HEK293 (cell line): Measurements from ENCODE around the gene BCL11A.

ENCODE experiments used
- CTCF ChIA-PET: fragments of 350-600 bp; formaldehyde crosslinking; extraction: SDS; loops from one replicate; lab custom pipeline; 2021; ENCODE audit warnings: antibody characterized with exemption; lab: Yijun Ruan, JAX
- POLR2A ChIA-PET: fragments of 300-600 bp; formaldehyde crosslinking; extraction: SDS; loops from one replicate; lab custom pipeline; 2020; ENCODE audit warnings: antibody characterized with exemption, inconsistent platforms; lab: Yijun Ruan, JAX
- H3K27ac ChIP-seq: fragments of 200-500 bp; sonication (Bioruptor generic); 2 replicates; pipeline ENCODE4 v1.5.1; 2014; ENCODE audit warnings: low read depth, low read length, control low read depth, inconsistent platforms; ENCODE audit errors: extremely low read depth
- H3K36me3 ChIP-seq, 2 experiments: fragments of 200-500 bp in 1 of 2; sonication (Bioruptor generic) in 1 of 2; 1 replicate in 1 of 2; 2 replicates in 1 of 2; pipeline ENCODE4 v1.5.1; 2014 to 2017; ENCODE audit warnings: inconsistent platforms in 2 of 2, low read length in 2 of 2; ENCODE audit not compliant: control insufficient read depth in 2 of 2, insufficient read depth in 1 of 2
- H3K4me1 ChIP-seq: fragments of 200-500 bp; sonication (Bioruptor generic); 2 replicates; pipeline ENCODE4 v1.5.1; 2014; ENCODE audit warnings: mild to moderate bottlenecking, low read length, inconsistent platforms; ENCODE audit not compliant: control insufficient read depth, insufficient read depth
- H3K4me3 ChIP-seq: 2 replicates; pipeline ENCODE4 v1.5.1; 2011; ENCODE audit warnings: low read depth, mild to moderate bottlenecking, control low read depth, low read length, moderate library complexity
- H3K9me3 ChIP-seq: fragments of 200-500 bp; sonication (Bioruptor generic); 2 replicates; pipeline ENCODE4 v1.5.1; 2014; ENCODE audit warnings: low read depth, low read length, inconsistent platforms; ENCODE audit not compliant: control insufficient read depth, insufficient read depth
- HOXC10 ChIP-seq: sonication (generic); formaldehyde crosslinking; IDR thresholded peaks from 2 replicates; pipeline ENCODE4 v1.8.1; 2023; ENCODE audit warnings: mild to moderate bottlenecking, missing genetic modification reagents
- RBAK ChIP-seq: fragments of 450-650 bp; formaldehyde crosslinking; IDR thresholded peaks from 2 replicates; pipeline ENCODE4 v1.5.1; 2016; ENCODE audit warnings: missing biosample characterization, missing genetic modification characterization
- SCRT1 ChIP-seq: fragments of 450-650 bp; formaldehyde crosslinking; IDR thresholded peaks from 2 replicates; pipeline ENCODE4 v1.5.1; 2016; ENCODE audit warnings: missing biosample characterization, missing genetic modification characterization, borderline replicate concordance
- SETDB1 ChIP-seq: IDR thresholded peaks from one replicate; pipeline ENCODE4 v1.6.1; 2017; ENCODE audit warnings: mild to moderate bottlenecking, low read length, moderate library complexity, mixed read lengths; ENCODE audit not compliant: insufficient read length
- ZBTB20 ChIP-seq: fragments of 450-650 bp; formaldehyde crosslinking; IDR thresholded peaks from 2 replicates; pipeline ENCODE4 v1.5.1; 2016; ENCODE audit warnings: missing biosample characterization, missing genetic modification characterization
- ZBTB48 ChIP-seq: fragments of 450-650 bp; formaldehyde crosslinking; IDR thresholded peaks from 2 replicates; pipeline ENCODE4 v1.5.1; 2016; ENCODE audit warnings: missing biosample characterization, missing genetic modification characterization
- ZBTB8A ChIP-seq: fragments of 450-650 bp; formaldehyde crosslinking; IDR thresholded peaks from 2 replicates; pipeline ENCODE4 v1.5.1; 2016; ENCODE audit warnings: missing biosample characterization, missing genetic modification characterization
- ZNF133 ChIP-seq: fragments of 450-650 bp; formaldehyde crosslinking; IDR thresholded peaks from 2 replicates; pipeline ENCODE4 v1.5.1; 2016; ENCODE audit warnings: missing biosample characterization, missing genetic modification characterization
- ZNF138 ChIP-seq: fragments of 450-650 bp; formaldehyde crosslinking; IDR thresholded peaks from 2 replicates; pipeline ENCODE4 v1.5.1; 2016; ENCODE audit warnings: missing biosample characterization, missing genetic modification characterization, borderline replicate concordance
- ZNF18 ChIP-seq: fragments of 450-650 bp; formaldehyde crosslinking; IDR thresholded peaks from 2 replicates; pipeline ENCODE4 v1.5.1; 2016; ENCODE audit warnings: missing biosample characterization, missing genetic modification characterization
- ZNF19 ChIP-seq: fragments of 450-650 bp; formaldehyde crosslinking; IDR thresholded peaks from 2 replicates; pipeline ENCODE4; 2016; ENCODE audit warnings: missing biosample characterization, missing genetic modification characterization, low read depth
- ZNF350 ChIP-seq: fragments of 450-650 bp; formaldehyde crosslinking; IDR thresholded peaks from 2 replicates; pipeline ENCODE4 v1.5.0; 2017; ENCODE audit warnings: missing biosample characterization, mild to moderate bottlenecking, missing genetic modification characterization
- ZNF530 ChIP-seq: fragments of 450-650 bp; formaldehyde crosslinking; IDR thresholded peaks from 2 replicates; pipeline ENCODE4 v1.5.1; 2016; ENCODE audit warnings: low read depth, missing biosample characterization, missing genetic modification characterization
- ZNF645 ChIP-seq: fragments of 450-650 bp; formaldehyde crosslinking; IDR thresholded peaks from 2 replicates; pipeline ENCODE4; 2016; ENCODE audit warnings: missing biosample characterization, missing genetic modification characterization
- TF ChIP-seq, protein P1 (sequence below): fragments of 450-650 bp; formaldehyde crosslinking; IDR thresholded peaks from 2 replicates; pipeline ENCODE4 v1.5.1; 2016; ENCODE audit warnings: missing biosample characterization, missing genetic modification characterization
- TF ChIP-seq, protein P2 (sequence below): fragments of 450-650 bp; formaldehyde crosslinking; conservative IDR thresholded peaks from 2 replicates; pipeline ENCODE4 v1.5.1; 2016; ENCODE audit warnings: low read depth, missing biosample characterization, missing genetic modification characterization
- TF ChIP-seq, protein P3 (sequence below): fragments of 450-650 bp; formaldehyde crosslinking; IDR thresholded peaks from 2 replicates; pipeline ENCODE4 v1.5.0; 2017; ENCODE audit warnings: missing biosample characterization, missing genetic modification characterization, borderline replicate concordance

BCL11A gene

GRCh38 chr2:60473546-60473945 lies 79.9 kb downstream of the BCL11A start:
- TF ChIP-seq ZNF530 (tag by site-specific recombination) (no peak), ZNF350 (no peak), ZNF138 (tag by site-specific recombination) (no peak), ZBTB48 (tag by site-specific recombination) (no peak), ZNF645 (no peak)
- TF ChIP-seq, protein P1, sequence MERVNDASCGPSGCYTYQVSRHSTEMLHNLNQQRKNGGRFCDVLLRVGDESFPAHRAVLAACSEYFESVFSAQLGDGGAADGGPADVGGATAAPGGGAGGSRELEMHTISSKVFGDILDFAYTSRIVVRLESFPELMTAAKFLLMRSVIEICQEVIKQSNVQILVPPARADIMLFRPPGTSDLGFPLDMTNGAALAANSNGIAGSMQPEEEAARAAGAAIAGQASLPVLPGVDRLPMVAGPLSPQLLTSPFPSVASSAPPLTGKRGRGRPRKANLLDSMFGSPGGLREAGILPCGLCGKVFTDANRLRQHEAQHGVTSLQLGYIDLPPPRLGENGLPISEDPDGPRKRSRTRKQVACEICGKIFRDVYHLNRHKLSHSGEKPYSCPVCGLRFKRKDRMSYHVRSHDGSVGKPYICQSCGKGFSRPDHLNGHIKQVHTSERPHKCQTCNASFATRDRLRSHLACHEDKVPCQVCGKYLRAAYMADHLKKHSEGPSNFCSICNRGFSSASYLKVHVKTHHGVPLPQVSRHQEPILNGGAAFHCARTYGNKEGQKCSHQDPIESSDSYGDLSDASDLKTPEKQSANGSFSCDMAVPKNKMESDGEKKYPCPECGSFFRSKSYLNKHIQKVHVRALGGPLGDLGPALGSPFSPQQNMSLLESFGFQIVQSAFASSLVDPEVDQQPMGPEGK (tag by site-specific recombination), result no peak
- TF ChIP-seq, protein P2, sequence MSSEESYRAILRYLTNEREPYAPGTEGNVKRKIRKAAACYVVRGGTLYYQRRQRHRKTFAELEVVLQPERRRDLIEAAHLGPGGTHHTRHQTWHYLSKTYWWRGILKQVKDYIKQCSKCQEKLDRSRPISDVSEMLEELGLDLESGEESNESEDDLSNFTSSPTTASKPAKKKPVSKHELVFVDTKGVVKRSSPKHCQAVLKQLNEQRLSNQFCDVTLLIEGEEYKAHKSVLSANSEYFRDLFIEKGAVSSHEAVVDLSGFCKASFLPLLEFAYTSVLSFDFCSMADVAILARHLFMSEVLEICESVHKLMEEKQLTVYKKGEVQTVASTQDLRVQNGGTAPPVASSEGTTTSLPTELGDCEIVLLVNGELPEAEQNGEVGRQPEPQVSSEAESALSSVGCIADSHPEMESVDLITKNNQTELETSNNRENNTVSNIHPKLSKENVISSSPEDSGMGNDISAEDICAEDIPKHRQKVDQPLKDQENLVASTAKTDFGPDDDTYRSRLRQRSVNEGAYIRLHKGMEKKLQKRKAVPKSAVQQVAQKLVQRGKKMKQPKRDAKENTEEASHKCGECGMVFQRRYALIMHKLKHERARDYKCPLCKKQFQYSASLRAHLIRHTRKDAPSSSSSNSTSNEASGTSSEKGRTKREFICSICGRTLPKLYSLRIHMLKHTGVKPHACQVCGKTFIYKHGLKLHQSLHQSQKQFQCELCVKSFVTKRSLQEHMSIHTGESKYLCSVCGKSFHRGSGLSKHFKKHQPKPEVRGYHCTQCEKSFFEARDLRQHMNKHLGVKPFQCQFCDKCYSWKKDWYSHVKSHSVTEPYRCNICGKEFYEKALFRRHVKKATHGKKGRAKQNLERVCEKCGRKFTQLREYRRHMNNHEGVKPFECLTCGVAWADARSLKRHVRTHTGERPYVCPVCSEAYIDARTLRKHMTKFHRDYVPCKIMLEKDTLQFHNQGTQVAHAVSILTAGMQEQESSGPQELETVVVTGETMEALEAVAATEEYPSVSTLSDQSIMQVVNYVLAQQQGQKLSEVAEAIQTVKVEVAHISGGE (tag by site-specific recombination), result no peak
- TF ChIP-seq, all 188 proteins: peak for 0
- H3K27ac ChIP-seq, result no peak overlapping the region
- ChIA-PET CTCF (no interaction called here), POLR2A (interaction anchor here (0.5 kb wide), 1 partner anchor 414 kb away, joined by 3 read pairs; no protein-coding TSS in a partner anchor)
- H3K4me3 ChIP-seq, result no peak overlapping the region
- H3K36me3 ChIP-seq, result peaks cover 3 to 6% of the 10 kb centered on the region in 2 experiments; a peak in 2 of 3 replicates
- H3K4me1 ChIP-seq, result peaks cover 53% of the 10 kb centered on the region
- no peaks in the 10 kb centered on the region for H3K9me3 ChIP-seq

DNA sequence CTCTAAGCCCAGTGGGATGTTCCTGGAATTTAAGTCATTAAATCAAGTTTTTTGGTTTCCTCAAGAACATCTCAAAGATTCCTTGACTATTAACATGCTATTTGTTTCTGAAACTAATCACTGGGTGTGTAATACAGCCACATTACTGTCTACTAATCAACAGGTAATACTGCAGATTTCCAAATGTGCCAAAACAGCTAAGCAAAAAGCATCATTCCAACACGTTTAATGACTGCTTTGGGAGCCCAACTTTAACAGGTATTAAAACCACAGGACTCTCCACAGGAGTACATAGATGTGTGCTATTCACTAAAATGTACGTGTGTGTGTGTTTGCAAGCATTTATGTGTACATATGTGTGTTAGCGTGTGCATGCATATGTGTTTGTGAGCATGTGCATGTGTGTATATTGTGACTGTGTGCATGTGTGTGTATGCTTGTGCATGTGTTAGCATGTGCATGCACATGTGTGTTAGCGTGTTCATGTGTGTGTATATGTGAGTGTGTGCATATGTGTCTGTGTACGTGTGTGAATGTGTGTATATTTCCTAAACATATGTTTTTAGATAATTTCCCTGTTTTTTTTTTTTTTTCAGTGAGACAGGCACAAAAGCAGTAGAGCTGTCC lies 80.7 kb downstream of the BCL11A start:
- Histone ChIP-seq H3K36me3 (peaks cover 4 to 5% of the 10 kb centered on the region in 2 experiments; a peak in 2 of 3 replicates), H3K4me3 (no peak overlapping the region), H3K27ac (no peak overlapping the region), H3K9me3 (no peaks in the 10 kb centered on the region), H3K4me1 (peaks cover 57% of the 10 kb centered on the region)
- POLR2A ChIA-PET, result no interaction called here
- CTCF ChIA-PET, result interaction anchor here (0.6 kb wide), 1 partner anchor 151 kb away, joined by 3 read pairs; no protein-coding TSS in a partner anchor
- TF ChIP-seq, protein P3, sequence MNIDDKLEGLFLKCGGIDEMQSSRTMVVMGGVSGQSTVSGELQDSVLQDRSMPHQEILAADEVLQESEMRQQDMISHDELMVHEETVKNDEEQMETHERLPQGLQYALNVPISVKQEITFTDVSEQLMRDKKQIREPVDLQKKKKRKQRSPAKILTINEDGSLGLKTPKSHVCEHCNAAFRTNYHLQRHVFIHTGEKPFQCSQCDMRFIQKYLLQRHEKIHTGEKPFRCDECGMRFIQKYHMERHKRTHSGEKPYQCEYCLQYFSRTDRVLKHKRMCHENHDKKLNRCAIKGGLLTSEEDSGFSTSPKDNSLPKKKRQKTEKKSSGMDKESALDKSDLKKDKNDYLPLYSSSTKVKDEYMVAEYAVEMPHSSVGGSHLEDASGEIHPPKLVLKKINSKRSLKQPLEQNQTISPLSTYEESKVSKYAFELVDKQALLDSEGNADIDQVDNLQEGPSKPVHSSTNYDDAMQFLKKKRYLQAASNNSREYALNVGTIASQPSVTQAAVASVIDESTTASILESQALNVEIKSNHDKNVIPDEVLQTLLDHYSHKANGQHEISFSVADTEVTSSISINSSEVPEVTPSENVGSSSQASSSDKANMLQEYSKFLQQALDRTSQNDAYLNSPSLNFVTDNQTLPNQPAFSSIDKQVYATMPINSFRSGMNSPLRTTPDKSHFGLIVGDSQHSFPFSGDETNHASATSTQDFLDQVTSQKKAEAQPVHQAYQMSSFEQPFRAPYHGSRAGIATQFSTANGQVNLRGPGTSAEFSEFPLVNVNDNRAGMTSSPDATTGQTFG (tag by site-specific recombination), result no peak
- TF ChIP-seq ZNF19 (tag by site-specific recombination), result no peak
- no peak for TF ChIP-seq ZBTB8A
- no peak for TF ChIP-seq ZBTB20 (tag by site-specific recombination)
- 0 out of 2 replicates have a peak, but pooled peaks have one; percentile 58 for TF ChIP-seq SCRT1 (tag by site-specific recombination)
- TF ChIP-seq HOXC10 (CRISPR knock-in tag), result no peak
- TF ChIP-seq ZNF18 (tag by site-specific recombination), result no peak
- TF ChIP-seq RBAK (tag by site-specific recombination), result no peak
- TF ChIP-seq ZNF133, result no peak
- TF ChIP-seq, protein P2 (tag by site-specific recombination), result no peak
- no peak for TF ChIP-seq SETDB1
